Measurements from ENCODE around the gene KRT25.
"Not testable (repeated sequence)": the region's sequence is repeated elsewhere in the genome, so short reads cannot be mapped to it uniquely, and the experiment has no call there.

The KRT25 gene

DNA sequence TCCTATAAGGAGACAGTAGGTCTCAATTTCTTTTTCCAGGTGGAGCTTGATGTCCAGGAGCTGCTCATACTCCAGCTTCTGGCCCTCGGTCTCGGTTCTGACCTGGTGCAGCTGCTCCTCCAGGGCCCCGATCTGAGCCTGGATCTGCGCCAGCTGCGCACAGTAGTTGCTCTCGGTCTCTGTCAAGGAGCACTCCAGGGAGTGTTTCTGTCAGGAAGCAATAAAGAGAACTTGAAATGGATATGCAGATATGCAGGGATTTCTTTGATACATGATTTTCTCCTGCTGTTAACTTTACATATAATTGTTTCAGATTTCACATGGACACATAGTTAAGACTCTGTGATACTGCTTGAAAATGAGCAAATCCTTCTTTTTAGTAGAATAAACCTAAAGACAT lies 4.7 kb downstream of the KRT25 start:
- no peak for DNase-seq

DNA sequence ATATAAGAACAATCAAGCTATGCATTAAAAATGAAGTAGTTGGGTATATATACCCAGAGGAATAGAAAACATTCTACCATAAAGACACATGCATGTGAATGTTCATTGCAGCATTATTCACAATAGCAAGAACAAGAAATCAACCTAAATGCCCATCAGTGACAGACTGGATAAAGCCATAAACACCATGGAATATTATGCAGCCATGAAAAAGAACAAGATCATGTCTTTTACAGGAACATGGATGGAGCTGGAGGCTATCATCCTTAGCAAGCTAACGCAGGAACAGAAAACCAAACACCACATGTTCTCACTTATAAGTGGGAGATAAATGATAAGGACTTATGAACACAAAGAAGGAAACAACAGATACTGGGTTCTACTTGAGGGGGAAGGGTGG lies 6.5 kb downstream of the KRT25 start:
- not testable (repeated sequence) for DNase-seq

DNA sequence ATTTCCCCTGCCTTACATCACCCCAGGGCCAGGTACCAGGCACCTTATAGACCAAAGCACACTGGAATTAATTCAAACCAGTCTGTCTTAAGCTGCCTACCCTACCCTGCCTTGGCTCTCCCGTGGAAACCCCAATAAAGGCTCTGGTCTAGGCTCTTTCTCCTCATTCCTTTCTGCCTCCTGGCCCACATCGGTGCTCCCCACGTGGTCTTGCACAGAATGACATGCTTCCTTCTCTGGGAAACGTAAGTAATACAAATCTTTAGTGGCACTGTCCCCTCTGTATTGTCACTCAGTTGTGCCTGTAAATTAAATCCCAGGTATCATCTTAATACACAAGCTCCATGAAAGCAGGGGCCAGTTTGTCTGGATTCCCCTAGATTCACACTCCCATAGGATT lies 16.6 kb downstream of the KRT25 start:
- no peak for DNase-seq

DNA sequence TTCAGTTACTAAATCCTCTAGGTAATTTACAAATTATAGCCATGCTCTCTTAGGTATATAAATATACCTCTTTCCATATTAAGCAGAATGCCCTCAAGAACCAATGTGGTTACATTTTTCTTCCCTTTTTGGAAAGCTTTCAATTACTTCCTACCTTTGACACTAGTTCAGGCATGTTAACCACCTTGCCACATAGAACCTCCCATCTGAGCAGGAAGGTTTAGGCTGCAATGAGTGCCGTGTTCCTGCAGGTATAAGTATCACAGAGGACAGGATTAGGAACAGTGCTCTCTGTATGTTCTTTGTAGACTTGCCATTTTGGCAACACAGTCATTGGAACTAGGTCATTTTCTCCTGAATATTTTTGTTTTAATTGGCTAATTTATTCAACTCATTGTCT lies 20.1 kb downstream of the KRT25 start:
- DNase-seq, result no peak

DNA sequence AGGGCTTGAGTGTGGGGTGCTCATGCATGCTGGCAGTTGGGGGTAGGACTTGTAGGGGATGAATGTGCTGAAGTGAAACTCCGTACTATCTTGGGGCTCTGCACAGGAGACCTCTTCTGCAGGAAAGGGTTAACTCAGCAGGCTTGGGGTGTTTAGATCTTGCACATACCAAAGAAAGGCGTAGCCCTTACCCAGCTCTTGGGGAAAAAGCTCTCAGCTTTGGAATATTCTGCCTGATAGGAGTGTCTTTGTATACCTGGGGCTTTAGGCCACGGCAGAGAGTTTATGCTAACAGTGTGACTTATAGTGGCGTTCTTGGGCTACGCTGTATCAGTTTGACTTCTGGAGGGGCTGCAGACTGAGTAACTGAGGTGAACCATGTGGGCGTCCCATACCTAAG lies 21.1 kb downstream of the KRT25 start:
- DNase-seq, result no peak

DNA sequence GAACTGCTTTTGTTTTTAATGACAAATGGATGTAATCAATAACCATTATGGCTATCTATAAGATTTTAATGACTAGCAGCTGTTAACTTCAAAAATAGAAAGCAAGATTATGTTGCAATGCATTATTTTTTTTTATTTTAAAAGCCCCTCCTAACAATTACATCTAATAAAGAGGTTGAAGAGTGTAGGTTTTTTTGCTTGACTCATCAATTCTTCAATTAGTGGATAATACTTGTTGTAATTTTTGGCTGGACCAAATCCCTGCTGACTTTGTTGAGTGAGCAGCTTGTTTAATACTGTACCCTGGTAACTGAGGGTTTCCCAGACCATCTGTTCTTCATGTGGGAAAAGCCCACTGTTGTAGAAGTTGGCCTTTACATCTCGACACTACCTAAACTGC lies 24.2 kb downstream of the KRT25 start:
- no peak for DNase-seq

- no peak for DNase-seq
Measured at GRCh38 chr17:40727447-40728231, 27.5 kb downstream of the KRT25 start.

- no peak for DNase-seq
Measured at GRCh38 chr17:40726919-40727318, 28.2 kb downstream of the KRT25 start.

DNA sequence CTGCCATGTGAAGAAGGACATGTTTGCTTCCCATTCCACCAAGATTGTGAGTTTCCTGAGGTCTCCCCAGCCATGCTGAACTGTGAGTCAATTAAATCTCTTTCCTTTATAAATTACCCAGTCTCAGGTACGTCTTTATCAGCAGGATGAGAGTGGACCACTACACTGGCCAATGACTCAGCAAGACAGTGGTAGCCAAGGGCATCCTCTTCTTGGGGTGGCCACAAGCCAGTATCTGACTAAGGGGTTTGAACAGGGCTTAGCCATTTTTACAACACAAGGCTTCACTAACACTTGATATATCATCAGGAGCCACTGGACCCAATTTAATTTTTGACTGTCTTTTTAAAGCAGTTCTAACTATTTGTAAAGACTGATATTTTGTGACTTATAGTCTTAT lies 30.5 kb downstream of the KRT25 start:
- DNase-seq, result no peak

GRCh38 chr17:40722241-40722640 lies 32.9 kb downstream of the KRT25 start:
- no peak for DNase-seq

- no peak for DNase-seq
Measured at GRCh38 chr17:40720899-40721298, 34.2 kb downstream of the KRT25 start.

- no peak for DNase-seq
Measured at GRCh38 chr17:40718930-40719329, 36.2 kb downstream of the KRT25 start.

DNA sequence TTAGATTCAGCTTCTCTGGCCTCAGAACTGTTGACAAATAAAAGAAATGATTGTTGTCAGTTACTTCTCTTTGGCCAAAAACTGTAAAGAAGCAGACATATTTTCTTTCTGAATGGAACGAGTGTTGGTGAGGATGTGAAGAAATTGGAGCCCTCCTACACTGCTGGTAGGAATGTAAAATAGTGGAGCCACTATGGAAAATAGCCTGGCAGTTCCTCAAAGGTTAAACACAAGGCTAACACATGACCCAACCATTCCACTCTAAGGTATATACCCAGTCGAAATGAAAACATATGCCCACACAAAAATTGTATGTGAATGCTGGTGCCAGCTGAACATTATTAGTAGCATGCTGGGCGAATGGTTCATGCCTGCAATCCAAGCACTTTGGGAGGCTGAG lies 37.4 kb downstream of the KRT25 start:
- no peak for DNase-seq

DNA sequence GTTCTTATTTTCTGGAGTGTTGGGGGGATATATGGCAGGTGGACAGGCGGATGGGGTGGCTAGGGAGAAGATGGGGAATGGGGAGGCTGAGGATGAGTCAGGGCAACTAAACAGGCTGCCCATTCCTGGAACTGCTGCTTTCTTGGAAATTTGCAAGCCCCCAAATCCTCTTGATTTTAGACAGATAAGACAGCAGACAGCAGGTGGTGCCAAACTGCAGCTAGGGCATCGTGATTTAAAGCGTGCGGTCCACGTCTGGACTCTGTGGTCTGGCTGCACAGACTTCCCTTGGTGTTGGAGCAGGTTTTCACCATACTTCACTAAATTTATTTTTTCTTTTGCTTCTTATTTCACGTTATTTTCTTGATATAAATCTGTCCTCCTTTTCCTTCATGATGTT lies 40.7 kb downstream of the KRT25 start:
- DNase-seq, result no peak

GRCh38 chr17:40707745-40708144 lies 47.4 kb downstream of the KRT25 start:
- DNase-seq, result no peak

DNA sequence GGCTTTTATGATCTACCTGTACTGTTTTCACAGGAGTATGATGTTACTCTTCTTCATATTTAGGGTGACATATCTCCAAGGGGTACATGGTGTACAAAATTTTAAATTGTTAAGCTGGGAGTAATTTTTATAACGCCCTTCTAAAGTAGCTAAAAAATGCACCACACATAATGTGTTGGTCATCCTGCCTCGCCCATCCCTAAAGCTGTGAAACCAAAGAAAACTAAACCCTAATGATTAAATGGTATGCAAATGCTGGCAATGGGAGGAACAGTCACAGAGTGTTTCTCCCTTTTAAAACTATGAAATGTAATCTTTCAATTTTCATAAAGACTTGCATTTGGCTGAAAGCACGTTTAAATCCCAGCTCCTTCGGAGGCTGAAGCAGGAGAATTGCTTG lies 49.5 kb downstream of the KRT25 start:
- no peak for DNase-seq

DNA sequence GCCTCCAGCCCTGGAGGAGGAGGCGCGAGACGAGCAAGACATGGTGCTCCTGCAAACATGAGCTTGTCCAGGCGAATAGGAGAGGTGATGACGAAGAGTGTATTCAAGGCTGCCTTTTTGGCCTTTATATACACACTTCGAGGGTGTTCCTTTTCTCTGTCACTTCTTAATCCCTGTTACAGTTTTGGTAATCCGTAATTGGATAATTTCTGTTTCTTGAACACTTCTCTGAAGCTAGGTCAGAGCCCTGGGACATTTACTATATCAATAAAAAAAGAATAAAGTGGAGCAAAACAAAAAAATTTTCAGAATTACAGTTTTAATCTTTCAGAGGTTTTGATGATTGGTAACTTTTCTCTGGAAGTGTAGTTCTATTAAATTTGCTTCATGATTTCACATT lies 51.5 kb downstream of the KRT25 start, which contains the start of gene KRT24:
TSS of gene KRT24 (minus strand) at position 101 of the 400 bp plus-strand sequence. CDS start at position 42, 59 bp downstream.
- no peak for DNase-seq

- no peak for DNase-seq
Measured at GRCh38 chr17:40702271-40702670, 52.9 kb downstream of the KRT25 start.

GRCh38 chr17:40699853-40700252 lies 55.3 kb downstream of the KRT25 start:
- no peak for DNase-seq

- no peak for DNase-seq
Measured at GRCh38 chr17:40699371-40699770, 55.8 kb downstream of the KRT25 start.

All from activated CD4-positive, alpha-beta T cell treated with anti-CD3 and anti-CD28 coated beads, Interleukin-2, amount 50 U/mL, for 1 hour (primary cell).